HepG2 (cell line): ENCODE results near the gene GRB2.

ENCODE experiments used
- IRF2 ChIP-seq: IDR thresholded peaks from 2 replicates; pipeline ENCODE4 v1.6.1; 2018; ENCODE audit warnings: missing genetic modification reagents, missing compliant biosample characterization
- MTF2 ChIP-seq: sonication (generic); formaldehyde crosslinking; IDR thresholded peaks from 2 replicates; pipeline ENCODE4 v1.5.0; 2020; ENCODE audit warnings: missing genetic modification reagents, borderline replicate concordance
- RBFOX2 ChIP-seq: fragments of 200-400 bp; formaldehyde crosslinking; IDR thresholded peaks from 2 replicates; pipeline ENCODE4 v1.6.1; 2017; ENCODE audit warnings: low read depth, mild to moderate bottlenecking, low read length
- RNF2 ChIP-seq: fragments of 450-650 bp; conservative IDR thresholded peaks from 2 replicates; pipeline ENCODE4 v1.6.1; 2016; ENCODE audit warnings: low read depth
- SP4 ChIP-seq: sonication (generic); formaldehyde crosslinking; IDR thresholded peaks from 2 replicates; pipeline ENCODE4 v1.8.1; 2023; ENCODE audit warnings: mild to moderate bottlenecking, missing genetic modification reagents
- TF ChIP-seq, protein P1 (sequence below): sonication (generic); formaldehyde crosslinking; IDR thresholded peaks from 2 replicates; pipeline ENCODE4 v1.5.0; 2020; ENCODE audit warnings: mild to moderate bottlenecking, missing genetic modification reagents, moderate library complexity
- TF ChIP-seq, protein P2 (sequence below): IDR thresholded peaks from 2 replicates; pipeline ENCODE4 v1.6.1; 2016; ENCODE audit warnings: low read depth, borderline replicate concordance

DNA sequence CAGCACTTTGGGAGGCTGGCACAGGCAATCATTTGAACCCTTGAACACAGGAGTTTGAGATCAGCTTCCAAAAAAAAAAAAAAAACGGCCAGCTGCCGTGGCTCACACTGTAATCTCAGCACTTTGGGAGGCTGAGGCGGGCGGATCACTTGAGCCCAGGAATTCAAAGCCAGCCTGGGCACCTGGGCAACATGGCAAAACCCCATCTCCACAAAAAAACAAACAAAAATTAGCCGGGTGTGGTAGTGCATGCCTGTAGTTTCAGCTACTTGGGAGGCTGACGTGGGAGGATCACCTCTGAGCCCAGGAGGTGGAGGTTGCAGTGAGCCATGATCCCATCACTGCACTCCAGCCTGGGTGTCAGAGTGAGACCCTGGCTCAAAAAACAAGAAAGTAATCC, 39.0 kb downstream of the GRB2 start:
- no peak for TF ChIP-seq RBFOX2
- TF ChIP-seq, protein P1, sequence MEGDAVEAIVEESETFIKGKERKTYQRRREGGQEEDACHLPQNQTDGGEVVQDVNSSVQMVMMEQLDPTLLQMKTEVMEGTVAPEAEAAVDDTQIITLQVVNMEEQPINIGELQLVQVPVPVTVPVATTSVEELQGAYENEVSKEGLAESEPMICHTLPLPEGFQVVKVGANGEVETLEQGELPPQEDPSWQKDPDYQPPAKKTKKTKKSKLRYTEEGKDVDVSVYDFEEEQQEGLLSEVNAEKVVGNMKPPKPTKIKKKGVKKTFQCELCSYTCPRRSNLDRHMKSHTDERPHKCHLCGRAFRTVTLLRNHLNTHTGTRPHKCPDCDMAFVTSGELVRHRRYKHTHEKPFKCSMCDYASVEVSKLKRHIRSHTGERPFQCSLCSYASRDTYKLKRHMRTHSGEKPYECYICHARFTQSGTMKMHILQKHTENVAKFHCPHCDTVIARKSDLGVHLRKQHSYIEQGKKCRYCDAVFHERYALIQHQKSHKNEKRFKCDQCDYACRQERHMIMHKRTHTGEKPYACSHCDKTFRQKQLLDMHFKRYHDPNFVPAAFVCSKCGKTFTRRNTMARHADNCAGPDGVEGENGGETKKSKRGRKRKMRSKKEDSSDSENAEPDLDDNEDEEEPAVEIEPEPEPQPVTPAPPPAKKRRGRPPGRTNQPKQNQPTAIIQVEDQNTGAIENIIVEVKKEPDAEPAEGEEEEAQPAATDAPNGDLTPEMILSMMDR (CRISPR knock-in tag), result no peak
- no peak for TF ChIP-seq IRF2
- no peak for TF ChIP-seq MTF2 (CRISPR knock-in tag)
- TF ChIP-seq SP4, result no peak
- TF ChIP-seq RNF2, result no peak
- TF ChIP-seq, protein P2, sequence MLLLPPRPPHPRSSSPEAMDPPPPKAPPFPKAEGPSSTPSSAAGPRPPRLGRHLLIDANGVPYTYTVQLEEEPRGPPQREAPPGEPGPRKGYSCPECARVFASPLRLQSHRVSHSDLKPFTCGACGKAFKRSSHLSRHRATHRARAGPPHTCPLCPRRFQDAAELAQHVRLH (CRISPR knock-in tag), result no peak
